Endodermal cell (in vitro differentiated cells): ENCODE data around the gene GALNT16. TPM values are rescaled to one million over a fixed set of nuclear protein-coding genes. Genes with fewer than 3 reads are reported as not detected.

Experiments
- DNase-seq: peaks from one replicate; pipeline ENCODE4 v3.0.0-alpha.2; 2017
- H3K27ac ChIP-seq: 2 replicates; pipeline ENCODE4 v1.5.1; 2013; ENCODE audit warnings: mild to moderate bottlenecking, low read depth, low read length, moderate library complexity
- H3K27me3 ChIP-seq: 2 replicates; pipeline ENCODE4 v1.6.1; 2013; ENCODE audit warnings: mild to moderate bottlenecking, low read length, moderate library complexity; ENCODE audit not compliant: insufficient read depth, control insufficient read depth, poor library complexity, severe bottlenecking
- H3K36me3 ChIP-seq: 2 replicates; pipeline ENCODE4 v1.7.0; 2013; ENCODE audit warnings: mild to moderate bottlenecking, low read length, moderate library complexity; ENCODE audit not compliant: control insufficient read depth, insufficient read depth
- H3K4me1 ChIP-seq: one replicate; pipeline ENCODE4 v1.7.0; 2013; ENCODE audit warnings: low read length; ENCODE audit not compliant: control insufficient read depth, insufficient read depth
- H3K4me3 ChIP-seq: 2 replicates; pipeline ENCODE4 v1.5.1; 2013; ENCODE audit warnings: mild to moderate bottlenecking, low read length, moderate library complexity
- H3K9ac ChIP-seq: 2 replicates; pipeline ENCODE4 v1.6.1; 2013; ENCODE audit warnings: mild to moderate bottlenecking, low read length, moderate library complexity; ENCODE audit not compliant: poor library complexity, severe bottlenecking; ENCODE audit errors: extremely low read depth
- H3K9me3 ChIP-seq: 2 replicates; pipeline ENCODE4 v1.6.1; 2013; ENCODE audit warnings: mild to moderate bottlenecking, low read length, moderate library complexity; ENCODE audit not compliant: control insufficient read depth
- H3K27ac Mint-ChIP-seq: 2 replicates; pipeline ENCODE4 v1.8.0; 2020; ENCODE audit warnings: mixed read lengths
- H3K27me3 Mint-ChIP-seq: 2 replicates; pipeline ENCODE4 v1.8.0; 2021; ENCODE audit warnings: mild to moderate bottlenecking, mixed read lengths; ENCODE audit not compliant: insufficient read depth
- H3K36me3 Mint-ChIP-seq: 2 replicates; pipeline ENCODE4 v1.8.0; 2020; ENCODE audit warnings: low read depth, mixed read lengths
- H3K4me1 Mint-ChIP-seq: 2 replicates; pipeline ENCODE4 v1.8.0; 2020; ENCODE audit warnings: mixed read lengths
- H3K4me3 Mint-ChIP-seq: 2 replicates; pipeline ENCODE4 v1.8.0; 2020; ENCODE audit warnings: mild to moderate bottlenecking, moderate library complexity, mixed read lengths
- H3K9me3 Mint-ChIP-seq: 2 replicates; pipeline ENCODE4 v1.8.0; 2020; ENCODE audit warnings: mild to moderate bottlenecking, mixed read lengths
- CTCF ChIP-seq: fragments of 200-600 bp; sonication (generic); conservative IDR thresholded peaks from 2 replicates; pipeline ENCODE4 v1.5.0; 2021; ENCODE audit warnings: antibody characterized with exemption, mild to moderate bottlenecking
- WGBS, 2 experiments: methylation state at CpG; one replicate each; pipeline versions ENCODE4 v1.1.5 to v1.1.7; 2013; ENCODE audit warnings: missing lambda C conversion rate in 2 of 2, mixed read lengths in 1 of 2; ENCODE audit not compliant: insufficient coverage in 1 of 2, insufficient read length in 1 of 2; 5-methylcytosine and 5-hydroxymethylcytosine counted together
- total RNA-seq, 2 donors: library from RNA; stranded (reverse); fragmentation: NEBNext Ultra II Directional in 1 of 2; extraction: Animal tissue kit (Norgen Biotek cat#: 25700) in 1 of 2; gene quantifications; 2 replicates in 1 of 2; 3 replicates in 1 of 2; pipeline ENCODE4 v1.2.1, GENCODE V29; 2021

The GALNT16 gene
- total RNA-seq, 2 donors from 2014 or later, result 2.2 to 8.0 TPM

GRCh38 chr14:69353168-69353567, 93.2 kb downstream of the GALNT16 start:
- 97 to 100% methylated on average over 1 to 3 of the region's 3 CpGs for WGBS, 2 experiments
- H3K4me1 ChIP-seq, result peaks cover 17% of the 10 kb centered on the region
- H3K27ac ChIP-seq, result no peak overlapping the region
- H3K9ac ChIP-seq, result no peak overlapping the region
- no peak for TF ChIP-seq CTCF
- Mint-ChIP-seq H3K4me1 (peaks cover 26% of the 10 kb centered on the region), H3K27me3 (peaks cover 5% of the 10 kb centered on the region), H3K9me3 (no peaks in the 10 kb centered on the region), H3K4me3 (no peak overlapping the region), H3K36me3 (no peaks in the 10 kb centered on the region), H3K27ac (no peak overlapping the region)
- DNase-seq, result no peak
- H3K36me3 ChIP-seq, result no peaks in the 10 kb centered on the region
- H3K4me3 ChIP-seq, result no peak overlapping the region
- H3K27me3 ChIP-seq, result no peaks in the 10 kb centered on the region
- H3K9me3 ChIP-seq, result no peaks in the 10 kb centered on the region

GRCh38 chr14:69354383-69355153, 94.6 kb downstream of the GALNT16 start:
- DNase-seq, result no peak
- Mint-ChIP-seq H3K27ac (no peak overlapping the region), H3K4me1 (peaks cover 24% of the 10 kb centered on the region), H3K9me3 (no peaks in the 10 kb centered on the region), H3K4me3 (no peak overlapping the region), H3K36me3 (no peaks in the 10 kb centered on the region), H3K27me3 (peaks cover 5% of the 10 kb centered on the region)
- Histone ChIP-seq H3K27ac (no peak overlapping the region), H3K9me3 (no peaks in the 10 kb centered on the region), H3K4me3 (no peak overlapping the region), H3K27me3 (no peaks in the 10 kb centered on the region), H3K4me1 (peaks cover 13% of the 10 kb centered on the region), H3K36me3 (no peaks in the 10 kb centered on the region), H3K9ac (no peak overlapping the region)
- TF ChIP-seq CTCF, result no peak
- WGBS, 2 experiments, result 92 to 98% methylated on average over 6 to 11 of the region's 11 CpGs

- H3K4me3 ChIP-seq, result no peak overlapping the region
- Mint-ChIP-seq H3K9me3 (no peaks in the 10 kb centered on the region), H3K4me1 (peaks cover 22% of the 10 kb centered on the region), H3K4me3 (no peak overlapping the region), H3K36me3 (no peaks in the 10 kb centered on the region), H3K27ac (no peak overlapping the region), H3K27me3 (peaks cover 5% of the 10 kb centered on the region)
- 94 to 100% methylated on average over 6 of the region's 6 CpGs for WGBS, 2 experiments
- H3K9ac ChIP-seq, result no peak overlapping the region
- H3K4me1 ChIP-seq, result peaks cover 12% of the 10 kb centered on the region
- DNase-seq, result no peak
- no peak for TF ChIP-seq CTCF
- no peaks in the 10 kb centered on the region for H3K9me3 ChIP-seq
- no peaks in the 10 kb centered on the region for H3K36me3 ChIP-seq
- H3K27ac ChIP-seq, result no peak overlapping the region
- no peaks in the 10 kb centered on the region for H3K27me3 ChIP-seq
Observed at GRCh38 chr14:69355154-69355597, 95.2 kb downstream of the GALNT16 start.
